ENCODE data around the gene DDX42. TPM values are rescaled to one million over a fixed set of nuclear protein-coding genes. Genes with fewer than 3 reads are reported as not detected.
"Not testable (repeated sequence)": the region's sequence is repeated elsewhere in the genome, so short reads cannot be mapped to it uniquely, and the experiment has no call there.

The DDX42 gene
- total RNA-seq, 1 experiment from 2014 or later = 49.6 TPM

GRCh38 chr17:63866625-63867024, 92.7 kb downstream of the DDX42 start:
- DNase-seq (ENCODE audit: low read depth) = not testable (repeated sequence)

Other genes starting within 250 kb of the DDX42 start
- 33.7 and 41.0 TPM in 2 replicates for gene DCAF7, start 223.7 kb upstream of the DDX42 start, total RNA-seq (2014; rRNA removed)
- gene TACO1, start 173.3 kb upstream of the DDX42 start, total RNA-seq (2014; rRNA removed) = 18.3 and 18.6 TPM in 2 replicates
- gene MAP3K3, start 151.8 kb upstream of the DDX42 start, total RNA-seq (2014; rRNA removed) = 31.5 TPM in 2 replicates
- gene LIMD2, start 74.0 kb upstream of the DDX42 start, total RNA-seq (2014; rRNA removed) = 10.5 and 11.7 TPM in 2 replicates
- 21.6 and 21.7 TPM in 2 replicates for gene STRADA, start 32.4 kb upstream of the DDX42 start, total RNA-seq (2014; rRNA removed)
- gene CCDC47, start 573 bp upstream of the DDX42 start, total RNA-seq (2014; rRNA removed) = 51.3 and 60.3 TPM in 2 replicates
- 51.4 and 71.6 TPM in 2 replicates for gene PSMC5, start 53.3 kb downstream of the DDX42 start, total RNA-seq (2014; rRNA removed)
- 39.1 and 44.3 TPM in 2 replicates for gene FTSJ3, start 53.5 kb downstream of the DDX42 start, total RNA-seq (2014; rRNA removed)
- gene SMARCD2, start 68.5 kb downstream of the DDX42 start, total RNA-seq (2014; rRNA removed) = 94.3 and 94.5 TPM in 2 replicates
- gene CSH2, start 99.5 kb downstream of the DDX42 start, total RNA-seq (2014; rRNA removed) = not detected in 2 replicates
- not detected in 2 replicates for gene GH2, start 107.8 kb downstream of the DDX42 start, total RNA-seq (2014; rRNA removed)
- gene CSH1, start 122.4 kb downstream of the DDX42 start, total RNA-seq (2014; rRNA removed) = not detected in 2 replicates
- gene CSHL1, start 137.1 kb downstream of the DDX42 start, total RNA-seq (2014; rRNA removed) = not detected in 2 replicates
- not detected in 2 replicates for gene GH1, start 144.7 kb downstream of the DDX42 start, total RNA-seq (2014; rRNA removed)
- not detected in 2 replicates for gene CD79B, start 158.2 kb downstream of the DDX42 start, total RNA-seq (2014; rRNA removed)
- gene SCN4A, start 198.7 kb downstream of the DDX42 start, total RNA-seq (2014; rRNA removed) = 0.06 TPM in 1 of 2 replicates, not detected in the other
- 0.13 TPM in 1 of 2 replicates, not detected in the other for gene PRR29, start 224.2 kb downstream of the DDX42 start, total RNA-seq (2014; rRNA removed)
- gene ICAM2, start 246.5 kb downstream of the DDX42 start, total RNA-seq (2014; rRNA removed) = 0.29 and 1.2 TPM in 2 replicates